H1 (cell line): ENCODE measurements around the gene OTOP3. TPM values are rescaled to one million over a fixed set of nuclear protein-coding genes. Genes with fewer than 3 reads are reported as not detected.

Source experiments
- CTCF ChIA-PET: fragments of 300-600 bp; sonication (Branson Sonifier 250); formaldehyde crosslinking; loops from one replicate; lab custom pipeline; 2021; ENCODE audit not compliant: partially characterized antibody; lab: Charles Lee
- POLR2A ChIA-PET: fragments of 300-600 bp; sonication (Branson Sonifier 250); formaldehyde crosslinking; loops from one replicate; lab custom pipeline; 2021; ENCODE audit warnings: inconsistent platforms; ENCODE audit not compliant: partially characterized antibody; lab: Charles Lee
- DNase-seq, 2 experiments: peaks; one replicate each; pipeline versions ENCODE4 v3.0.0 to v3.0.0-alpha.2; 2010 to 2022; ENCODE audit warnings: low spot score in 2 of 2, low read depth in 1 of 2, mixed read lengths in 1 of 2
- FAIRE-seq: peaks from 2 replicates; lab custom pipeline; 2011; peaks lifted over from hg19 to GRCh38; lab: Jason Lieb, UNC
- H2AFZ ChIP-seq: 2 replicates; pipeline ENCODE4 v1.8.1; 2012; ENCODE audit warnings: low read length, inconsistent platforms
- H2AK5ac ChIP-seq: 2 replicates; pipeline ENCODE4 v1.6.1; 2013; ENCODE audit warnings: low read depth, low read length
- H2BK120ac ChIP-seq: replicated peaks from 2 replicates; pipeline ENCODE3; 2013; ENCODE audit warnings: low read depth, low read length, inconsistent platforms
- H2BK12ac ChIP-seq: 2 replicates; pipeline ENCODE4 v1.6.1; 2013; ENCODE audit warnings: low read depth, low read length
- H2BK15ac ChIP-seq: 2 replicates; pipeline ENCODE4 v1.6.1; 2013; ENCODE audit warnings: low read length
- H2BK20ac ChIP-seq: 2 replicates; pipeline ENCODE4 v1.6.1; 2013; ENCODE audit warnings: low read length
- H2BK5ac ChIP-seq: 2 replicates; pipeline ENCODE4 v1.6.1; 2013; ENCODE audit warnings: low read depth, low read length
- H3K14ac ChIP-seq: 2 replicates; pipeline ENCODE4 v1.6.1; 2013; ENCODE audit warnings: inconsistent platforms; ENCODE audit not compliant: insufficient read length
- H3K18ac ChIP-seq: 2 replicates; pipeline ENCODE4 v1.6.1; 2013; ENCODE audit warnings: low read length; ENCODE audit errors: extremely low read depth
- H3K23ac ChIP-seq: 2 replicates; pipeline ENCODE4 v1.6.1; 2013; ENCODE audit warnings: inconsistent platforms; ENCODE audit not compliant: insufficient read length
- H3K23me2 ChIP-seq: 2 replicates; pipeline ENCODE4 v1.6.1; 2013; ENCODE audit warnings: low read depth, low read length
- H3K27ac ChIP-seq: 2 replicates; pipeline ENCODE4 v1.6.1; 2011; ENCODE audit warnings: low read depth, low read length, inconsistent platforms
- H3K27me3 ChIP-seq, 4 experiments: replicated peaks in 1 of 4; 1 replicate in 1 of 4; 2 replicates in 3 of 4; pipeline versions ENCODE4 v1.6.1 to v1.8.1; 2011 to 2013; ENCODE audit warnings: low read length in 3 of 4, mild to moderate bottlenecking in 3 of 4, inconsistent platforms in 2 of 4, mixed read lengths in 2 of 4, moderate library complexity in 1 of 4; ENCODE audit not compliant: control insufficient read depth in 3 of 4, insufficient read depth in 3 of 4; ENCODE audit errors: extremely low read depth in 1 of 4
- H3K36me3 ChIP-seq, 4 experiments: 2 replicates each; pipeline versions ENCODE4 v1.6.1 to v1.8.1; 2011 to 2013; ENCODE audit warnings: mild to moderate bottlenecking in 4 of 4, low read length in 3 of 4, moderate library complexity in 2 of 4, control low read depth in 1 of 4, inconsistent platforms in 1 of 4; ENCODE audit not compliant: insufficient read depth in 4 of 4, control insufficient read depth in 2 of 4
- H3K4ac ChIP-seq: replicated peaks from 2 replicates; pipeline ENCODE3; 2013; ENCODE audit warnings: low read length, low read depth, mixed read lengths, inconsistent platforms; ENCODE audit not compliant: insufficient read length
- H3K4me1 ChIP-seq, 4 experiments: replicated peaks in 1 of 4; 1 replicate in 1 of 4; 2 replicates in 3 of 4; pipeline versions ENCODE4 v1.6.1 to v1.8.1; 2011 to 2013; ENCODE audit warnings: low read length in 3 of 4, inconsistent platforms in 2 of 4, mixed read lengths in 1 of 4; ENCODE audit not compliant: insufficient read depth in 4 of 4, control insufficient read depth in 3 of 4
- H3K4me2 ChIP-seq, 2 experiments: 2 replicates each; pipeline versions ENCODE4 v1.6.1 to v1.8.1; 2011 to 2013; ENCODE audit warnings: low read depth in 2 of 2, low read length in 2 of 2, control low read depth in 1 of 2, inconsistent platforms in 1 of 2, mild to moderate bottlenecking in 1 of 2; ENCODE audit not compliant: insufficient read depth in 1 of 2
- H3K4me3 ChIP-seq, 4 experiments: fragments of 200-600, 300-600 bp in 1 of 4; sonication (generic), shearing (Covaris generic), sonication (Bioruptor Twin) in 1 of 4; 2 replicates each; pipeline versions ENCODE4 v1.5.1 to v1.8.1; 2011 to 2016; ENCODE audit warnings: low read length in 4 of 4, low read depth in 3 of 4, control low read depth in 2 of 4, inconsistent platforms in 2 of 4, mild to moderate bottlenecking in 2 of 4, mixed read lengths in 1 of 4, moderate library complexity in 1 of 4; ENCODE audit not compliant: insufficient read depth in 2 of 4; ENCODE audit errors: extremely low read depth in 1 of 4
- H3K56ac ChIP-seq: replicated peaks from 2 replicates; pipeline ENCODE3; 2013; ENCODE audit warnings: low read depth, mild to moderate bottlenecking, mixed read lengths, low read length, inconsistent platforms; ENCODE audit not compliant: insufficient read length
- H3K79me1 ChIP-seq: 2 replicates; pipeline ENCODE4 v1.6.1; 2013; ENCODE audit warnings: low read depth, low read length, control low read depth
- H3K79me2 ChIP-seq, 2 experiments: 2 replicates each; pipeline versions ENCODE4 v1.6.1 to v1.8.1; 2012 to 2013; ENCODE audit warnings: low read length in 2 of 2, mild to moderate bottlenecking in 2 of 2, inconsistent platforms in 1 of 2; ENCODE audit not compliant: insufficient read depth in 2 of 2, control insufficient read depth in 1 of 2
- H3K9ac ChIP-seq, 4 experiments: replicated peaks in 1 of 4; 1 replicate in 1 of 4; 2 replicates in 3 of 4; pipeline versions ENCODE4 v1.6.1 to v1.8.1; 2011 to 2013; ENCODE audit warnings: low read depth in 3 of 4, low read length in 3 of 4, control low read depth in 2 of 4, mild to moderate bottlenecking in 2 of 4, moderate library complexity in 2 of 4, inconsistent platforms in 1 of 4; ENCODE audit errors: extremely low read depth in 1 of 4
- H3K9me3 ChIP-seq, 2 experiments: 2 replicates each; pipeline versions ENCODE4 v1.6.1 to v1.8.1; 2012 to 2013; ENCODE audit warnings: mild to moderate bottlenecking in 2 of 2, moderate library complexity in 2 of 2, control low read depth in 1 of 2, inconsistent platforms in 1 of 2, low read depth in 1 of 2, low read length in 1 of 2, mixed read lengths in 1 of 2; ENCODE audit not compliant: insufficient read depth in 2 of 2
- H4K20me1 ChIP-seq, 2 experiments: replicated peaks in 1 of 2; 2 replicates each; pipeline versions ENCODE3 to v1.8.1; 2011 to 2013; ENCODE audit warnings: inconsistent platforms in 2 of 2, low read length in 2 of 2, mild to moderate bottlenecking in 1 of 2; ENCODE audit not compliant: insufficient read depth in 2 of 2, control insufficient read depth in 1 of 2
- H4K5ac ChIP-seq: 2 replicates; pipeline ENCODE4 v1.6.1; 2013; ENCODE audit warnings: low read length, low read depth, mixed read lengths, inconsistent platforms; ENCODE audit not compliant: insufficient read length
- H4K8ac ChIP-seq: 2 replicates; pipeline ENCODE4 v1.8.0; 2013; ENCODE audit warnings: mild to moderate bottlenecking, moderate library complexity, low read length, inconsistent platforms; ENCODE audit not compliant: insufficient read depth; ENCODE audit errors: extremely low read depth
- H4K91ac ChIP-seq: replicated peaks from 2 replicates; pipeline ENCODE3; 2013; ENCODE audit warnings: low read length, mixed read lengths, inconsistent platforms; ENCODE audit not compliant: insufficient read length
- CREB1 ChIP-seq: IDR thresholded peaks from 2 replicates; pipeline ENCODE4 v1.6.1; 2012; ENCODE audit warnings: inconsistent platforms
- CTBP2 ChIP-seq: IDR thresholded peaks from 2 replicates; pipeline ENCODE4 v1.7.0; 2011; ENCODE audit warnings: borderline replicate concordance, mild to moderate bottlenecking, moderate library complexity, mixed read lengths, low read length; ENCODE audit not compliant: insufficient read depth, insufficient read length
- E2F6 ChIP-seq: IDR thresholded peaks from 2 replicates; pipeline ENCODE4 v1.6.1; 2012; ENCODE audit warnings: inconsistent platforms
- FOSL1 ChIP-seq: IDR thresholded peaks from 2 replicates; pipeline ENCODE4 v1.6.1; 2011; ENCODE audit warnings: mild to moderate bottlenecking, low read depth, low read length, moderate library complexity; ENCODE audit not compliant: insufficient read depth
- HDAC6 ChIP-seq: IDR thresholded peaks from one replicate; pipeline ENCODE4 v1.7.1; 2012; ENCODE audit warnings: low read depth, mild to moderate bottlenecking, inconsistent platforms, low read length, moderate library complexity
- NANOG ChIP-seq: IDR thresholded peaks from 2 replicates; pipeline ENCODE4 v1.6.1; 2011; ENCODE audit warnings: low read length, low read depth, mild to moderate bottlenecking, inconsistent platforms; ENCODE audit not compliant: insufficient read depth, poor library complexity, severe bottlenecking
- POLR2AphosphoS5 ChIP-seq: IDR thresholded peaks from 2 replicates; pipeline ENCODE4 v1.6.1; 2011; ENCODE audit warnings: low read depth, low read length
- POU5F1 ChIP-seq: IDR thresholded peaks from 2 replicates; pipeline ENCODE4 v1.6.1; 2011; ENCODE audit warnings: low read depth, mild to moderate bottlenecking, low read length, moderate library complexity
- USF2 ChIP-seq: IDR thresholded peaks from 2 replicates; pipeline ENCODE4 v1.6.1; 2011; ENCODE audit warnings: low read length, improper control_type of control experiment
- YY1 ChIP-seq: IDR thresholded peaks from 2 replicates; pipeline ENCODE4 v1.6.1; 2011; ENCODE audit warnings: low read depth, mild to moderate bottlenecking, low read length
- WGBS, 2 experiments: shearing (Covaris generic) in 1 of 2; methylation state at CpG; one replicate each; pipeline versions ENCODE4 v1.1.6 to v1.1.7; 2013 to 2015; ENCODE audit warnings: low lambda C conversion rate in 2 of 2, mixed read lengths in 2 of 2, inconsistent platforms in 1 of 2, low coverage in 1 of 2, missing lambda C conversion rate in 1 of 2; ENCODE audit not compliant: insufficient replicate concordance in 2 of 2, insufficient coverage in 1 of 2, insufficient read length in 1 of 2; ENCODE audit errors: extremely low coverage in 1 of 2, missing lambda C conversion rate in 1 of 2; 5-methylcytosine and 5-hydroxymethylcytosine counted together
- polyA plus RNA-seq, 7 experiments: library from polyadenylated mRNA; depleted of rRNA in 3 of 7; stranded (reverse) in 5 of 7; unstranded in 2 of 7; fragments of >200 nt in 5 of 7; fragments of 200-250 nt in 2 of 7; gene quantifications; 1 replicate in 5 of 7; 2 replicates in 1 of 7; 4 replicates in 1 of 7; pipeline versions ENCODE4 v1.2.1 to v1.2.3, GENCODE V29; 2011 to 2013; ENCODE audit warnings: missing spikeins in 2 of 7, mixed read lengths in 2 of 7
- total RNA-seq: library from RNA; stranded (reverse); fragmentation: NEBNext Ultra II Directional; extraction: Animal tissue kit (Norgen Biotek cat#: 25700); gene quantifications from 2 replicates; pipeline ENCODE4 v1.2.1, GENCODE V29; 2021

The OTOP3 gene
- total and polyA plus RNA-seq, 2 of the 8 experiments (the other 6 are each of a cell fraction or from before 2014, with no cell fraction given): 0.05 TPM; not detected in 1

GRCh38 chr17:74943808-74944522, 8.3 kb downstream of the OTOP3 start:
- no peaks in the 10 kb centered on the region for H3K23me2 ChIP-seq
- no peak overlapping the region for H3K4me2 ChIP-seq
- peaks cover 0 to 5% (median 4%) of the 10 kb centered on the region in 4 experiments; a peak in 3 of 7 replicates for H3K27me3 ChIP-seq
- no peak overlapping the region for H2AFZ ChIP-seq
- no peak overlapping the region for H4K91ac ChIP-seq
- no peak for DNase-seq
- peaks cover 0 to 6% of the 10 kb centered on the region in 2 experiments for H4K20me1 ChIP-seq
- WGBS, 2 experiments: 79% methylated on average over 13 of the region's 13 CpGs; no CpG with 5 or more reads in 1 of the 2 experiments
- H3K36me3 ChIP-seq: no peaks in the 10 kb centered on the region
- H3K4me3 ChIP-seq: no peak overlapping the region
- ChIA-PET POLR2A (interaction anchor here (1.7 kb wide), 1 partner anchor 9 kb away, joined by 4 read pairs; no protein-coding TSS in a partner anchor), CTCF (interaction anchor here (1.2 to 49.9 kb wide), 5 partner anchors 8 to 82 kb away, joined by 3 to 1072 read pairs (median 3); partner anchors contain the start of genes OTOP2, OTOP3 and USH1G)
- no peak overlapping the region for H2BK20ac ChIP-seq
- no peak overlapping the region for H2BK5ac ChIP-seq
- no peak overlapping the region for H3K18ac ChIP-seq
- TF ChIP-seq NANOG (no peak), POLR2AphosphoS5 (no peak), FOSL1 (no peak), HDAC6 (no peak), E2F6 (no peak), CREB1 (no peak), CTBP2 (no peak), USF2 (no peak), POU5F1 (no peak), YY1 (no peak)
- H3K79me2 ChIP-seq: no peaks in the 10 kb centered on the region
- no peak overlapping the region for H2BK120ac ChIP-seq
- FAIRE-seq: no peak
- no peak overlapping the region for H3K27ac ChIP-seq
- no peak overlapping the region for H3K56ac ChIP-seq
- no peak overlapping the region for H3K23ac ChIP-seq
- no peak overlapping the region for H3K14ac ChIP-seq
- H3K79me1 ChIP-seq: no peaks in the 10 kb centered on the region
- H3K4me1 ChIP-seq: no peaks in the 10 kb centered on the region; a peak in 2 of 7 replicates
- H3K4ac ChIP-seq: no peak overlapping the region
- H3K9me3 ChIP-seq: no peaks in the 10 kb centered on the region
- H2AK5ac ChIP-seq: no peak overlapping the region
- no peak overlapping the region for H3K9ac ChIP-seq
- no peak overlapping the region for H4K8ac ChIP-seq
- no peak overlapping the region for H2BK12ac ChIP-seq
- no peak overlapping the region for H4K5ac ChIP-seq
- H2BK15ac ChIP-seq: no peak overlapping the region
